Measurements from ENCODE around the gene MTMR6. TPM values are rescaled to one million over a fixed set of nuclear protein-coding genes. Genes with fewer than 3 reads are reported as not detected.

MTMR6 gene
- total RNA-seq, 2 experiments from 2014 or later: 5.5 to 5.7 TPM

DNA sequence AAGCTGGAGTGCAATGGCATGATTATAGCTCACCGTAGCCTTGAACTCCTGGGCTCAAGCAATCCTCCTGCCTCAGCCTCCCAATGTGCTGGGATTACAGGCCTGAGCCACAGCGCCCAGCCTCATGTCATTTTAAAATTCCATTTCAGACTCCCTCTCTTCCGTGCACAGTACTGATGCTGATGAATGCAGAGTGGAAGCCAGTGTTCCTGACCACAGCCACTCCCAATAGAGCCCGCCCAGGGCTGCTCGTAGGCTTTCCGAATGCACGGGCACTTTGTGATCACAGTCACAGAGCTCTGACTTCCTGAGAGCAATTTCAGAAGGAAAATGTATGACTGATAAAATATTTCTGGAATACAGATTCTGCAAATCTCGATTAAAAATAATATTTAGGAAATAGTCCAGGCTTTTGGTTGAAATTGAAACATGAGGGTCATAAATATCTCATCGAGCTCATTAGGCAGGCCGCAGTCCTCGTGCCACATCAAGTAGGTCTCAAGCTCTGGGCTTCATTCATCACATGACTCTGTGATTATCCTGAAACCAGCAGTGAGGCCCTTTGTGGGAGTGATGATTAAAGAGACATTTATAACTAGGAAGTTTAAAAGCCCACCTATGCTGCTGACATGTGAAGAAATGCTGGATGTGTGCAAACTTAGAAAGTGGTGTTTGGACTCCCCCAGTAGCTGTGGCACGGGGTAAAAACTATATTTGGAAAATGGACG, 76.3 kb downstream of the MTMR6 start:
- Mint-ChIP-seq H3K36me3 (ENCODE audit: low read depth) (no peaks in the 10 kb centered on the region), H3K4me1 (ENCODE audit: low read depth) (no peaks in the 10 kb centered on the region), H3K4me3 (no peak overlapping the region), H3K9me3 (no peaks in the 10 kb centered on the region), H3K27ac (no peak overlapping the region), H3K27me3 (ENCODE audit: low read depth) (peaks cover 5% of the 10 kb centered on the region)
- intact Hi-C loops (cut with micrococcal nuclease): no loop called here
- CTCF ChIA-PET: no interaction called here
- DNase-seq: no peak

DNA sequence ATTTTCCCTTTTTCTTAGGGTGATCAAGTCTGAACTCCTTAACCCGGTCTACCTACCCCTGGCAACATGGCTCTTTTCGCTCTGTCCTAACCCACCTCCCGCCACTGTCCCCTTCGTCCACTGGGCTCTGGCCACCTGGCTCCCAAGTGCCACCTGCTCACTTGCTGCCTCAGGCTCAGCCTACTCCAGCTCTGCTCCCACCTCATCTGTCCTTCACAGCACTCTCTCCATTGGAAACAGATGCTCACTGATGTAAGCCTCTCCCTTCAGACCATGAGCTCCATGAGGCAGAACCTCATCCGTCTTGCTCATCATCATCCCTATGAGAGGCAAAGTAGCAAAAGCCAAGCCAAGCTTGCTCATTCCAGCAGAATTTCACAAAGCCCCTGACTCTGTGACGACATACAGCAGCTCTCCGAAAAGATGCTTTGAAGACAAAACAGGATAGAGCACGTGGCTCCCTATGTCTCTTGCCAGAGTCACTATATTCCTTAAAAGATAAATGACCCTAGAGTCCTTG, 79.9 kb downstream of the MTMR6 start:
- Mint-ChIP-seq H3K4me3 (no peak overlapping the region), H3K27ac (no peak overlapping the region), H3K36me3 (ENCODE audit: low read depth) (no peaks in the 10 kb centered on the region), H3K27me3 (ENCODE audit: low read depth) (peaks cover 6% of the 10 kb centered on the region), H3K9me3 (no peaks in the 10 kb centered on the region), H3K4me1 (ENCODE audit: low read depth) (peaks cover 3% of the 10 kb centered on the region)
- intact Hi-C loops (cut with micrococcal nuclease): no loop called here
- DNase-seq: no peak
- CTCF ChIA-PET: no interaction called here

DNA sequence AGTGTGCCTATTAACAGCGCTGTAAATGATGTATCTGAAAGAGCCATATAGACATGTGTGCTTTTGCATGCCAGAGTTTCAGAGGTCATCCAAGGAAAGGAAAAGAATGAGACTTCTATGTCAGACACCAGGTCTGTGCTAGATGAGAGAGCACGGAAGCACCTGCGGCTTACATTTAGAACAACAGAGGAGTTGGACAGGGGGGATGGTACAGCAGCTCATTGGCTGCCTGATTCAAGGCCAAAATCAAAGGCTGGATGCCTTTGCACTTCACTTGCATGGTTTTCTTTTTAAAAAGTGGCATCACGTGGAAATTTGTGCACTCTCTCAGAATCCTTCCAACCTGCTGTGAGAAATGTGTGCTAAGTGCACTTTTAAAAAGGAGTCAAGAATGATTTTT, 82.4 kb downstream of the MTMR6 start:
- no peak overlapping the region for H3K4me3 Mint-ChIP-seq
- peaks cover 10% of the 10 kb centered on the region for H3K27me3 Mint-ChIP-seq (ENCODE audit: low read depth)
- H3K4me1 Mint-ChIP-seq (ENCODE audit: low read depth): peaks cover 3% of the 10 kb centered on the region
- intact Hi-C loops (cut with micrococcal nuclease): no loop called here
- H3K9me3 Mint-ChIP-seq: no peaks in the 10 kb centered on the region
- CTCF ChIA-PET: no interaction called here
- no peaks in the 10 kb centered on the region for H3K36me3 Mint-ChIP-seq (ENCODE audit: low read depth)
- DNase-seq: no peak
- no peak overlapping the region for H3K27ac Mint-ChIP-seq

DNA sequence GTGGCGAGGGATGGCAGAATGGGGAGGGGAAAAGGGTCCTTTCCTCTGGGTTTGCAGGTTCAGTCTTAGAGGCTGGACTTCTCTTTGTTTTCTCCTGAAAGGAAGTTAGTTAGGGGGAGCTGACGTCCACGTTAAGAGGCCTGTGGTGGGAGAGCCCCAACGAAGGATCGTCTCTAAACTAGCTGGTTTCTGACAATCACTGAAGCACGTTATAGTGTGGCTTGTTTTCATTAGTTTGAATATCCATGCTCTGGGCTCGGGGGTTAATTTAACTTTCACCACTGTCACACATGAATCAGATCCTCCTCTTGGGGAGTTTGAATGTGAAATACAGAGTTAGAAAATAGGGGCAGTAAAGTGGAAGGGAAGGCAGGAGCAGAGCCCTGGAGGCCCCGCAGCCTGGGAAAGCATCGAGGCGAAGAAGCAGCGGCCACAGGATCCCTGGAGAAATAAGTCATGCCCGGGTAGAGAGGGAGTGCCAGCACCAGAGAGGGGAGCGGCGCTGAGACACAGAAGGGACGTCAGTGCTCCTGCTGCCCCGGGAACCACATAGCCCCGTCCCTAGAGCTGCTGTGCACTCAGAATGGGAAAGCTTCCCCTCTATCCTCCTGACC, 84.1 kb downstream of the MTMR6 start:
- Mint-ChIP-seq H3K27ac (no peak overlapping the region), H3K4me1 (ENCODE audit: low read depth) (peaks cover 3% of the 10 kb centered on the region), H3K27me3 (ENCODE audit: low read depth) (peaks cover 10% of the 10 kb centered on the region), H3K36me3 (ENCODE audit: low read depth) (no peaks in the 10 kb centered on the region), H3K4me3 (no peak overlapping the region), H3K9me3 (no peaks in the 10 kb centered on the region)
- intact Hi-C loops (cut with micrococcal nuclease): no loop called here
- DNase-seq: no peak
- CTCF ChIA-PET: no interaction called here

DNA sequence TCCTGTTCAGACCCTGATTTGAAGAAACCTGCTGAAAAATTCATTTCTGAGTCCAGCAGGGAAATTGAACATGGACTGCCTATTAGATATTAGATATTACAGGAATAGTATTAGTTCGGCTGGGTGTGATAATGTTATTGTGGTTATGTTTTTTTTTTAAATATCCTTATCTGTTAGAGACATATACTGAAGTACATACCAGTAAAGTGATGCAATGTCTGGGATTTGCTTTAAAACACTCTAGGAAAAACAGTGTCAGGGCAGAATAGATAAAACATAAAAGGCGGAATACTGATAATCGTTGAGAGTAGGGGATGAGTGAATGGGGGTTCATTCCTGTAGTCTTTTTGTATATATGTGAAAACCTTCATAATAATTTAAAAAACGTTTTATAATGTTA, 86.5 kb downstream of the MTMR6 start:
- peaks cover 3% of the 10 kb centered on the region for H3K4me1 Mint-ChIP-seq (ENCODE audit: low read depth)
- H3K4me3 Mint-ChIP-seq: no peak overlapping the region
- H3K27me3 Mint-ChIP-seq (ENCODE audit: low read depth): peaks cover 10% of the 10 kb centered on the region
- CTCF ChIA-PET: no interaction called here
- no peak overlapping the region for H3K27ac Mint-ChIP-seq
- H3K36me3 Mint-ChIP-seq (ENCODE audit: low read depth): no peaks in the 10 kb centered on the region
- no peak for DNase-seq
- intact Hi-C loops (cut with micrococcal nuclease): no loop called here
- no peaks in the 10 kb centered on the region for H3K9me3 Mint-ChIP-seq

DNA sequence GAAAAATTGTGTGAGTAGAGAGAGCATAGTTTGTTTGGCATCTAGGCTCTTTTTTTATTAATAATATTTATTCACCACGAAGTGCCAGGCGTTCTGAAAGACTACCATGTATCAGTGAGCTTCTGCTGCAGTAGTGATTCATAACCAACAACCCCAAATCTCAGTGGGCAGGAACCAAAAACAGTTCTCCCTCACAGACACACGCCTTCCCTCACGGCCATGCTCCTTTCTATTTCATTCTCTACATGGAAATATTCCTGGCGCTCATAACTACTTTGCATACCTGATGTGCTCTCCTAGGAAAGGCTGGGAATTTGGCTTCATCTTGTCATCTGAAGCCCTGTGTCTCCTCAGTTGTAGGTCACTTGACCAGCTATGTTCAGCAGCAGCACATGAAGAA, 88.6 kb downstream of the MTMR6 start:
- CTCF ChIA-PET: no interaction called here
- Mint-ChIP-seq H3K36me3 (ENCODE audit: low read depth) (no peaks in the 10 kb centered on the region), H3K4me3 (no peak overlapping the region), H3K27me3 (ENCODE audit: low read depth) (peaks cover 16% of the 10 kb centered on the region), H3K27ac (no peak overlapping the region), H3K4me1 (ENCODE audit: low read depth) (no peaks in the 10 kb centered on the region), H3K9me3 (no peaks in the 10 kb centered on the region)
- intact Hi-C loops (cut with micrococcal nuclease): no loop called here
- DNase-seq: no peak

DNA sequence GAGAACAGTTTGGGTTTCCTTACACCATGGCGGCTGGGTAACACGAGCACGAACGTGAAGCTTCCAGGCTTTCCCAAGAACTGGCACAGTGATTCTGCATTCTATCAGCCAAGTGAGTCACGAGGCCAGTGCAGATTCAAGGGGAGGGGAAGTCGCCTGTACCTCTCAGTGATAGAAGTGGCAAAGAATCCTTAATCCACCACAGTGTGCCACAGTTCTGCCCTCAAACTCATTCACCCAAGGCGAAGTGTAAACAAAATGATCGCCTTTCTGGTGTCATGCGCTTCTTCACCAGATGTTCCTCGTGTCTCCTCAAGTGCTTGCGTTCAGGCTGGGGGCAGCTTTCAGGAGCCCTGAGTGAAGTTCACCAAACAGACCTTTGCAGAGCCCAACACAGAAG, 90.3 kb downstream of the MTMR6 start:
- Mint-ChIP-seq H3K27ac (no peak overlapping the region), H3K9me3 (no peaks in the 10 kb centered on the region), H3K27me3 (ENCODE audit: low read depth) (peaks cover 21% of the 10 kb centered on the region), H3K4me1 (ENCODE audit: low read depth) (no peaks in the 10 kb centered on the region), H3K4me3 (no peak overlapping the region), H3K36me3 (ENCODE audit: low read depth) (no peaks in the 10 kb centered on the region)
- no peak for DNase-seq
- intact Hi-C loops (cut with micrococcal nuclease): no loop called here
- CTCF ChIA-PET: no interaction called here

Other genes with a start within 250 kb of the MTMR6 start
- gene PABPC3, start 191.4 kb downstream of the MTMR6 start, total RNA-seq: 1 to 10 TPM; 1.3 to 1.5 TPM
- not detected for gene AMER2, start 115.2 kb downstream of the MTMR6 start, total RNA-seq
- gene NUP58, start 14.1 kb upstream of the MTMR6 start, total RNA-seq: 10 to 100 TPM; 91.9 to 93.0 TPM
- gene ATP8A2, start 84.5 kb upstream of the MTMR6 start, total RNA-seq: under 1 TPM; 0.22 to 0.24 TPM

Measured in activated naive CD4-positive, alpha-beta T cell treated with anti-CD3 and anti-CD28 coated beads for 36 hours (primary cell).